Activated CD4-positive, alpha-beta memory T cell treated with anti-CD3 and anti-CD28 coated beads for 36 hours (primary cell): ENCODE results near the gene LSM2. TPM values are rescaled to one million over a fixed set of nuclear protein-coding genes. Genes with fewer than 3 reads are reported as not detected.

ENCODE experiments used
- total RNA-seq, 2 experiments: library from RNA; stranded (reverse); gene quantifications; one replicate each; pipeline ENCODE4 v1.2.3, GENCODE V29; 2021

Gene LSM2
- total RNA-seq, 2 experiments from 2014 or later: 142 to 143 TPM

Other genes with a start within 250 kb of the LSM2 start
- gene LTA, start 234.7 kb downstream of the LSM2 start, total RNA-seq: 100 to 1,000 TPM; 696 to 733 TPM
- 100 to 1,000 TPM; 165 to 167 TPM for gene TNF, start 231.4 kb downstream of the LSM2 start, total RNA-seq
- gene LTB, start 224.5 kb downstream of the LSM2 start, total RNA-seq: 100 to 1,000 TPM; 161 to 164 TPM
- gene LST1, start 220.7 kb downstream of the LSM2 start, total RNA-seq: 10 to 100 TPM; 15.7 to 16.9 TPM
- 10 to 100 TPM; 11.7 to 12.2 TPM for gene NCR3, start 214.0 kb downstream of the LSM2 start, total RNA-seq
- gene AIF1, start 191.7 kb downstream of the LSM2 start, total RNA-seq: 10 to 100 TPM; 26.1 to 29.0 TPM
- gene PRRC2A, start 186.3 kb downstream of the LSM2 start, total RNA-seq: 100 to 1,000 TPM; 246 to 257 TPM
- 100 to 1,000 TPM; 351 to 354 TPM for gene BAG6, start 154.3 kb downstream of the LSM2 start, total RNA-seq
- gene APOM, start 151.1 kb downstream of the LSM2 start, total RNA-seq: 1 to 10 TPM; 2.9 to 3.1 TPM
- 10 to 100 TPM; 15.8 to 16.9 TPM for gene C6orf47, start 146.2 kb downstream of the LSM2 start, total RNA-seq
- 10 to 100 TPM; 31.6 to 32.3 TPM for gene GPANK1, start 142.0 kb downstream of the LSM2 start, total RNA-seq
- gene CSNK2B, start 140.9 kb downstream of the LSM2 start, total RNA-seq: 100 to 1,000 TPM; 227 to 234 TPM
- gene LY6G5B, start 137.0 kb downstream of the LSM2 start, total RNA-seq: 10 to 100 TPM in 1 of 2 experiments, 1 to 10 TPM in 1; 9.2 to 11.6 TPM
- 1 to 10 TPM; 1.4 to 1.8 TPM for gene LY6G5C, start 125.9 kb downstream of the LSM2 start, total RNA-seq
- gene ABHD16A, start 103.6 kb downstream of the LSM2 start, total RNA-seq: 10 to 100 TPM; 29.1 to 29.6 TPM
- gene LY6G6F, start 100.1 kb downstream of the LSM2 start, total RNA-seq: not detected
- not detected for gene LY6G6D, start 91.6 kb downstream of the LSM2 start, total RNA-seq
- not detected for gene LY6G6C, start 85.2 kb downstream of the LSM2 start, total RNA-seq
- gene MPIG6B, start 83.6 kb downstream of the LSM2 start, total RNA-seq: not detected
- gene DDAH2, start 77.7 kb downstream of the LSM2 start, total RNA-seq: 1 to 10 TPM; 6.2 to 6.6 TPM
- gene CLIC1, start 70.4 kb downstream of the LSM2 start, total RNA-seq: 100 to 1,000 TPM; 430 to 442 TPM
- gene MSH5, start 67.0 kb downstream of the LSM2 start, total RNA-seq: 10 to 100 TPM; 80.9 to 83.8 TPM
- 10 to 100 TPM; 11.3 to 13.2 TPM for gene SAPCD1, start 44.3 kb downstream of the LSM2 start, total RNA-seq
- gene VWA7, start 29.6 kb downstream of the LSM2 start, total RNA-seq: 1 to 10 TPM; 2.0 to 2.1 TPM
- 100 to 1,000 TPM; 141 to 153 TPM for gene VARS1, start 11.2 kb downstream of the LSM2 start, total RNA-seq
- 1 to 10 TPM; 2.0 TPM for gene HSPA1L, start 8.3 kb upstream of the LSM2 start, total RNA-seq
- gene HSPA1A, start 8.6 kb upstream of the LSM2 start, total RNA-seq: 10 to 100 TPM; 68.5 to 69.9 TPM
- gene HSPA1B, start 20.8 kb upstream of the LSM2 start, total RNA-seq: 10 to 100 TPM; 59.5 to 62.3 TPM
- gene NEU1, start 55.9 kb upstream of the LSM2 start, total RNA-seq: 10 to 100 TPM; 13.0 to 13.4 TPM
- under 1 TPM in 1 of 2 experiments, not detected in 1; 0.17 TPM for gene SLC44A4, start 72.0 kb upstream of the LSM2 start, total RNA-seq
- gene EHMT2, start 90.7 kb upstream of the LSM2 start, total RNA-seq: 10 to 100 TPM; 45.5 to 46.0 TPM
- gene ZBTB12, start 95.1 kb upstream of the LSM2 start, total RNA-seq: 1 to 10 TPM; 1.8 to 2.0 TPM
- 1 to 10 TPM in 1 of 2 experiments, under 1 TPM in 1; 0.97 to 1.0 TPM for gene C2, start 120.8 kb upstream of the LSM2 start, total RNA-seq
- under 1 TPM; 0.76 to 0.82 TPM for gene CFB, start 139.1 kb upstream of the LSM2 start, total RNA-seq
- 10 to 100 TPM; 87.1 to 89.0 TPM for gene NELFE, start 152.0 kb upstream of the LSM2 start, total RNA-seq
- 100 to 1,000 TPM in 1 of 2 experiments, 10 to 100 TPM in 1; 95.7 to 101 TPM for gene SKIC2, start 152.2 kb upstream of the LSM2 start, total RNA-seq
- gene DXO, start 165.2 kb upstream of the LSM2 start, total RNA-seq: 10 to 100 TPM; 10.8 to 12.3 TPM
- gene C4A, start 175.1 kb upstream of the LSM2 start, total RNA-seq: 1 to 10 TPM; 4.5 to 4.8 TPM
- gene C4B, start 207.8 kb upstream of the LSM2 start, total RNA-seq: 1 to 10 TPM; 3.1 to 5.5 TPM
- gene CYP21A2, start 231.4 kb upstream of the LSM2 start, total RNA-seq: under 1 TPM in 1 of 2 experiments, not detected in 1; 0.24 TPM